Inflammatory macrophage treated with lipopolysaccharide for 4 hours (primary cell): Measurements from ENCODE around the gene HECTD4.

Experiments used
- DNase-seq: peaks from one replicate; pipeline ENCODE4 v3.0.0-alpha.2; 2020

Gene HECTD4

DNA sequence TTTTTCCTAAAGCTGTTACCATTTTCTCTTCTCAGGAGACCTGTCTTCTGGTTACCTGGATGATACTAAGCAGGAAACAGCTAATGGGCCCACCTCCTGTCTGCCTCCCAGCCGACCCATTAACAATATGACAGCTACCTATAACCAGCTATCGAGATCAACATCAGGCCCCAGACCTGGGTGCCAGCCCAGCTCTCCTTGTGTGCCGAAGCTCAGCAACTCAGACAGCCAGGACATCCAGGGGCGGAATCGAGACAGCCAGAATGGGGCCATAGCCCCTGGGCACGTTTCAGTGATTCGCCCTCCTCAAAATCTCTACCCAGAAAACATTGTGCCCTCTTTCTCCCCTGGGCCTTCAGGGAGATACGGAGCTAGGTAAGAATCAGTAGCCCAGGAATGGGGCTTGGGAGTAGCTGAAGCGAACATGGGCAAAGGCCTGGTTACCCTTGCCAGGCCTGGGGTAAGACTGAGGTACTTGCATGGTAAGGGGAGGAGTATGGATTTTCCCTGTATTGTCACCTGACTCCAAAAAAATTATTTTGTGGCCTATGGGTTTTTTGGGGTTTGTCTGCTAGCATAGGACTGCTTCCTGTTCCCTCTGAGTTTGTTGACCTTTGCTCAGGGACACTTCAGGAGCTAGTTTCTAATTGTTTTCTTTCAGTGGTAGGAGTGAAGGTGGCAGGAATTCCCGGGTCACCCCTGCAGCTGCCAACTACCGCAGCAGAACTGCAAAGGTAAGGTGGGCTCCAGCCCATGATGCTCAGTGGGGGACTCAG lies 230.3 kb downstream of the HECTD4 start:
- DNase-seq = peak; percentile 13

GRCh38 chr12:112149596-112149995 lies 232.6 kb downstream of the HECTD4 start:
- DNase-seq = no peak

DNA sequence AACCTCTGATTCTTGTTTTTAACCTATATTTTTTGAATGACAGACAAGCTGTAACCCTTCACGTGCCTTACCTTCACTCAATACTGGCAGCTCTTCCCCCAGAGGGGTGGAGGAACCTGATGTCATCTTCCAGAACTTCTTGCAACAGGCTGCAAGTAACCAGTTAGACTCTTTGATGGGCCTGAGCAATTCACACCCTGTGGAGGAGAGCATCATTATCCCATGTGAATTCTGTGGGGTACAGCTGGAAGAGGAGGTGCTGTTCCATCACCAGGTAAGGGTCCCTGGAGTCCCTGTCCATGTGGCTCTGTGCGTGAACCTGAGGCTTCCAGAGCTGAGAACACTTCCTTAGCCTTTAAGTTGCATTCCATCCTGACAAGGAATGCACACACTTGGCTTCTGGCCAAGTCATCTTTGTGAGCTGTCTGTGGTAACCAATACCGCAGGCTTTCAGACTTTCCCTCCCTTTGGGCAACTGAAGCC lies 234.2 kb downstream of the HECTD4 start:
- no peak for DNase-seq

DNA sequence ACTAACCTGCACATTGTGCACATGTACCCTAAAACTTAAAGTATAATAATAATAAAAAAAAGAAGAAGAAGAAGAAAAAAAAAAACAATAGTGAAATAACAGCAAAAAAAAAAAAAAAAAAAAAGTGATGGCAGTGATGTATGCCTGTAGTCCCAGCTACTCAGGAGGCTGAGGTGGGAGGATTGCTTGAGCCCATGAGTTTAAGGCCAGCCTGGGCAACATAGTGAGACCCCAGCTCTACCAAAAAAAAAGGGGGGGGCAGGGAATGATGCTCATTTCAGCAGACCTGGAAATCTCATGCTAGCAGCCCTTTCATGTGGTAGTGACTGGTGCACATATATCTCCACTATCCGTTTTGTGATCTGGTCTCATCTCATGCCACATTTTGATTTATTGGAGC lies 236.1 kb downstream of the HECTD4 start:
- no peak for DNase-seq

- peak; percentile 83 for DNase-seq
Observed at GRCh38 chr12:112140728-112141127, 241.5 kb downstream of the HECTD4 start.

DNA sequence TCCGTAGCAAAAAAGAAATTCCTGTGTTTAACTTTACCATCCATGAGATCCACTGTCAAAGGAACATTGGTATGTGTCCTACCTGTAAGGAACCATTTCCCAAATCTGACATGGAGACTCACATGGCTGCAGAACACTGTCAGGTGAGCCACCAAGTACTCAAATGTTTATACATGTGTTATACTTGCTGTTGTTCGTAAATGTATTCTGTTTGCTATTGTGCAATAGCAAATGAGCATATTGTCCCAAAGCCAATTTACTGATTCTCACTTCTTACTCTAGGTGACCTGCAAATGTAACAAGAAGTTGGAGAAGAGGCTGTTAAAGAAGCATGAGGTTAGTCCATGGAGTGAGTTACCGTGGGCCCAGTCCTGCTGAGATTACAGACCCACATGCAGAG lies 247.5 kb downstream of the HECTD4 start:
- no peak for DNase-seq

GRCh38 chr12:112133418-112133817 lies 248.8 kb downstream of the HECTD4 start:
- DNase-seq = no peak

DNA sequence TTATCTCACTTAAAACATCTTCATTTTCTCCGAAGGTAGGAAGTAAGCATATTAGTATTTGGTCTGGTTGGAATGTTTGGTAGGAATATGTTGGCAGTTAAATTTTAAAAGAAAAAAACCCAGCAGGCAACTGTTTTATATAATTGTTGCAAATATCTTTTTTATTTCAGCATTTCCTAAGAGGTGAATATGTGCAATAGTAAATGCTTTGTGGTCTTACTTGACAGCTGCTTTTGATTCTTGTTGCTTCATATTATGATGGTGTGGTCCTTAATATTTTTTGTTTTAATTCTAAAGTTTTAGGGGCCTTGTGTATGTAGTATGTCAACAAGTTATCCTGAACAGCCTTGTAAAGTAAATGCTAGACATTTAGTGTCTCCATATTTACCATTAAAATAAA lies 250.5 kb downstream of the HECTD4 start:
- DNase-seq = peak; percentile 26

- DNase-seq = peak; percentile 90
Observed at GRCh38 chr12:112130441-112130998, 251.7 kb downstream of the HECTD4 start.

GRCh38 chr12:112126911-112127310 lies 255.3 kb downstream of the HECTD4 start:
- peak; percentile 76 for DNase-seq

DNA sequence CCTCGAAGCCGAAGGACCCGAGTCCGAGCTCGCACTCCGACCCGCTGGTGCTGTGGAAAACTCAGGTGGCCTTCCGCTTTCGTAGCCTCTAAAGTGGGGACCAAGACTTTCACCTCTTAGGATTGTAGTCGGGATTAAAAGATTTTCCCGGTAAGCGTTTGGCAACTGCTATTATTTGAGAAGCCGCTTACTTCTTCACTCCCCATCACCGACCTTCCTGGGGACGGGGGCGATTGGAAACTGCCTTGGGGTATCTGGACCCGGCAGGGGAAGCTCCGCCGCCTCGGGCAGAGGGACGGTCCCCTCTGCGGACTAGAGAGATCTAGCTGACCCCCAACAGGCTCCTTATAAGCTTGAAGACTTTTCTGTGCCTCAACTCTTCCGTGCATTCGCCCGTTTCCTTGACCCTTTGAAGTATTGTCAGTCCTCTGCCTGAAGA lies 256.2 kb downstream of the HECTD4 start:
- DNase-seq = no peak

- DNase-seq = peak; percentile 97
Observed at GRCh38 chr12:112125250-112125999, 256.8 kb downstream of the HECTD4 start, which contains the start of gene TRAFD1. Gene TRAFD1, plus strand, starts transcription at chr12:112125560. Its CDS starts 4,963 bp downstream, at chr12:112130523.

- no peak for DNase-seq
Observed at GRCh38 chr12:112124918-112125249, 257.3 kb downstream of the HECTD4 start.

DNA sequence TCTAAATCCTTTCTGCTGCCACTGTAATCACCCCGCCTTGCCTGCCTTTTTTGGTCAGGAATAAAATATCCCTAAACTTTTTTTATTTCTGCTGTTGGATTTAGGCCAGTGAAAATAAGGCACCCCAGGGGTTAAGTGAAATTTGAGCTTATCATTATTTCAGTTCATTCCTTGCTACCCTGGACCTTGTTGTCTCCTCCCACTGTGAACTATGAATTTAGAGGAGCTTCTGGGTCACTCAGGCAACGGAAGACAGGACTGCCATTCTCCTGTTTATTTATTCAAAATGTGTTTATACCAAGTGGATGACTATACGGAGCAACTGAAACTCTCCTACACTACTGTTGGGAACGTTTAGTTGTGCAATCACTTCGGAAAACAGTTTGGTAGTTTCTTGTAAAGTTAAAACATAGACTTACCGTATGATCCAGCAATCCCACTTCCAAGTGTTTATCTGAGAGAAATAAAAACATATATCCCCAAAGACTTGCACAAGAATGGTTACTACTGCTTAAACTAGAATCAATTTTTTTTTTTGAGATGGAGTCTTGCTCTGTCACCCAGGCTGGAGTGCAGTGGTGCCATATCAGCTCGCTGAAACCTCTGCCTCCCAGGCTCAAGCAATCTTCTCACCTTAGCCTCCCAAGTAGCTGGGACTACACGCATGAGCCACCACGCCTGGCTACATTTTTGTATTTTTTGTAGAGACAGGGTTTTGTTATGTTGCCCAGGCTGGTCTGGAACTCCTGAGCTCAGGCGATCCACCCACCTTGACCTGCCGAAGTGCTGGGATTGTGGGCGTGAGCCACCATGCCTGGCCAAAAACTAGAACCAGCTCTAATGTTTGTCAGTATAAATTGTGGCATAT lies 259.2 kb downstream of the HECTD4 start:
- DNase-seq = no peak

- no peak for DNase-seq
Observed at GRCh38 chr12:112121780-112122565, 260.3 kb downstream of the HECTD4 start.

DNA sequence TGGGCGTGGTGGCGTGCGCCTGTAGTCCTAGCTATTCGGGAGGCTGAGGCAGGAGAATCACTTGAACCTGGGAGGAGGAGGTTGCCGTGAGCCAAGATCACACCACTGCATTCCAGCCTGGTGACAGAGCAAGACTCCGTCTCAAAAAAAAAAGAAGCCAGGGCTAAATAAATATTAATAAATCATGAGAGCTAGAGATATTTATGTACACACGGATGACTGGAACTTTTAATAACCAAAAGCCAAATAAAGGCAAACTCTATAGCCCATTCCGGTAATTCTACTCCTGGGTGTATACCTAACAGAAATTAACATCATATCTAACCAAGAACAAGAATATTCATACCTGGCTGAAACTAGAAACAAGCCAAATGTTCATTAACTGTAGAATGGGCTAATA lies 264.5 kb downstream of the HECTD4 start:
- DNase-seq = no peak

GRCh38 chr12:112116232-112117060 lies 265.8 kb downstream of the HECTD4 start:
- DNase-seq = peak; percentile 84

- DNase-seq = no peak
Observed at GRCh38 chr12:112115259-112116045, 266.8 kb downstream of the HECTD4 start.

DNA sequence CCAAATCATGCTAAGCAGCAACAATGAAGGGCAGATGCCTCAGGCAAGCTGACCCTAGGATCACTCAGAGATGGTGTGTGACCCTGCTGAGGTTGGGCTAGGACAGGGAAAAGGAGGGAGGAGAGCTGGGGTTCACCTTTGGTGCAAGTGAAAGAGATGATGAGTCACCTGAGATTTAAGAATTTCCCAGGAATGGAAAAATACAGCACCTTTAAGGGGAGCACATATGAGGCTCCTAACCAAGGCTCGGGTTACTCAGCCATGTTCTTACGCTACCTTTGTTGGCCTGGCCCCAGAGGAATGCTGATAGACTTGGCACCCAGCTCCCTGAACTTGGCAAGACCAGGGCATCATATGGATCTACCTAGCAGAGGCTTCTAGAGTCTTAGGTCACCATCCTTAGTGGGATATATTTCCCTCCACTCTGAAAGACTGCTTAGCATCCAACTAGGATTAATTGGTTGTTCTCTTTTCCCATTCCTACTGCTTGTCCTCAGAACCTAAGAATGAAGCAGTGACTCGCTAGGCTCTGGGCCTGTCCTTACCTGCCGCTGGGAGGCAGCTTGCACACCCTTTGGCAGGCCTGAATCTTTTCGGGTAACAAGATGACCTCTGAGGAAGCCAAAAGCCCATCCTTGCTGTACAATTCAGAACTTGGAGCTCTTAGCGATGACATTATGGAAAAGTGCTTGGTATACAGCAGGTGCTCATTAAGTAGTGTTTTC lies 269.7 kb downstream of the HECTD4 start:
- no peak for DNase-seq
